ENCODE results near the gene UPF3A. TPM values are rescaled to one million over a fixed set of nuclear protein-coding genes. Genes with fewer than 3 reads are reported as not detected.
A peak's percentile ranks its signal among the peaks of the same experiment; 100 is the strongest.
"Not testable (repeated sequence)": the region's sequence is repeated elsewhere in the genome, so short reads cannot be mapped to it uniquely, and the experiment has no call there.

Gene UPF3A
- total RNA-seq, 1 donor from 2014 or later: 49.2 TPM

DNA sequence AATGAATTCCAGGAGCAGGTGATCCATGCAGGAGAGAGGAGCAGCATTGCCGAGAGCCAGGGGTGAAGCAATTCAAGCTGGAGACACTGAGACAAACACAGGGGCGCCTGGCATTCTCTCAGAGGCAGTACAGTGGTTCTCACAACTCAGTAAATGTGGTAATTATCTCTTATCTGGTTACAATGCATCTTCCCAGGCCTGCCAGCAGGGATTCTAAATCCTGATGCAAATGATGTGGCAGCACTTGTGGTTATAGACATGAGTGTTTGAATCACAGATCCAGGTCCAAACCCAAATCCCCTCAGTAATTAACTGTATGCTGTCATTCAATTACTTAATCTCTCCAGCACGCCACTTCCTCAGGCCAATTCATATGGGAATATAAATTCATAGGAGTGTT is 52.5 kb downstream of the UPF3A start:
- DNase-seq (ENCODE audit: low read depth): peak; percentile 7

DNA sequence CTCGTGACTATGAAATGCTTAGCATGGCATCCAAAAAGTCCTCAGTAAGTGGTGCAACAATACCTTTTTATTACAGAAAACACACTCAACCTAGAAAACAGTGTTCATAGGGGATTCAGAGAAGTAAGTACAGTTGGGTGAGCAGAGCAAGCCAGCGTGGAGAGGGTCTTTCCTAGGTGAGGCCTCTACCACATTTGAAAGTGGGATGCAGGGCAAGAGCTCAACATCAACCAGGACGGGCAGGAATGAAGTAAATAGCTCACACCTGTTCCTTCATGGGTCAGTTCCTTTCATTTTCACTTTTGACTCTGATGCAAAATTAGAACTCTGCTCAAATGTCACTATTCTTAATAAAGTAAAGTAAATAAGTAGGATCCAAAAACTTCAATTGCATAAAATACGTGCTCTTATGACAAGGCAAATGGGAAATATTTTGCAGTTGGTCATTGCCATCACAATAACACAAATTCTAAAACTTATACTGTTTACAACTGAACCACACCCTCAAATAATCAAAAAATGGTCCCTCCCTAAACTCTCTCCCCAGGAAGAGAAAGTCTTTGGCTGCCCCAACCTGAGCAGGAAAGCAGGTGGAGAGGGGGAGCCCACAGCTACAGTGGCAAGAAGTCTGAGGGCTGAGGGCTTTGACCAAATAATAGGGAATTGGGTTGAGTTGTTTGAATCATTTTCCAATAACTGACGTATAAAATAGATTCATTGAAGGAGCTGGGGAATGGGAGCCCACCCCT is 53.1 kb downstream of the UPF3A start:
- no peak for DNase-seq (ENCODE audit: low read depth)

- DNase-seq (ENCODE audit: low read depth): not testable (repeated sequence)
These were observed 55.1 kb downstream of the UPF3A start for GRCh38 chr13:114336457-114336856.

DNA sequence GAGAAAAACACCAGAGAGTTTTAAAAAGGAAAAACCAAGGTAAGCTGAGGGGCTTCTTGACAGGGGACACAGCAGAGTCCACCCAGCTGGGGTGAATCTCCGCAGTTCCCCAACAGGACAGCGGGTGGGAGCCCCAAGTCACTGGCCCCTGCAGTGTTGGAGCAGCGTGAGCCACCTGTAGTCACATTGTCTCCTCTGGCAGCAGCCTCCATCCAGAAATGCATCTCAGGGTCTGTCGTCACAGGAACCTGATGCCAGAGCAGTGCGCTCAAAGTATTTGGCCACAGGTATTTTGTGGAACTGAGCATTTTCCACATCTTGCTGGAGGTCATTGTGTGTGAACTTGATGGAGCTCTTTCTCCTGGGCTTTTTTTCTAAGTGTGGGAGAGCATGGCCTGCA is 57.6 kb downstream of the UPF3A start:
- DNase-seq (ENCODE audit: low read depth): no peak

GRCh38 chr13:114339857-114340534 is 58.6 kb downstream of the UPF3A start:
- DNase-seq (ENCODE audit: low read depth): peak; percentile 59

- DNase-seq (ENCODE audit: low read depth): no peak
These were observed 59.8 kb downstream of the UPF3A start for GRCh38 chr13:114341003-114341777.

GRCh38 chr13:114347256-114347655 is 65.9 kb downstream of the UPF3A start:
- DNase-seq (ENCODE audit: low read depth): not testable (repeated sequence)

DNA sequence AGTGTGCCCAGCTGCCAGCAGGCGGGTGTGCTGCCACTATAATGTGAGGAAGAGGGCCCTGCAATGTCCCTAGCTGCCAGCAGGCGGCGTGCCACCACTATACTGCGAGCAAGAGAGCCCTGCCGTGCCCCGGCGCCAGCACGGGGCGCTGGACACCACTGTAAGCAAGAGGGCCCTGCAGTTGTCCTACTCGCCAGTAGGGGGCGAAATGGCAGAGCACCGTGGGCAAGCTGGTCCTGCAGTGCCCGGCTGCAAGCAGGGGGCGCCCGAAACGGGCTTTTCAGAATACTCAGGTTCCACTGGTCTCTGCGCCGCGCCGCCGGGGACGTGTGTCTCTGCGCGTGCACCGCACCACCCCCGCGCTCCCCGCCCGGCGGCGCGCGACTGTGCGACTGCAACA is 71.4 kb downstream of the UPF3A start:
- DNase-seq (ENCODE audit: low read depth): not testable (repeated sequence)

GRCh38 chr13:114353382-114353781 is 72.0 kb downstream of the UPF3A start:
- not testable (repeated sequence) for DNase-seq (ENCODE audit: low read depth)

Small RNAs within 50 kb of the gene (microRNA-seq; reads per million reads assigned to microRNA genes)
- gene MIR4502 (not detected), gene MIR548AR (not detected)

Other genes with a start within 250 kb of the UPF3A start
- 32.1 and 36.0 TPM in 2 replicates for gene RASA3, start 149.0 kb upstream of the UPF3A start, total RNA-seq
- not detected in 2 replicates for gene CFAP97D2, start 102.3 kb upstream of the UPF3A start, total RNA-seq
- gene CDC16, start 46.7 kb upstream of the UPF3A start, total RNA-seq: 30.4 and 35.4 TPM in 2 replicates
- gene CHAMP1, start 32.9 kb downstream of the UPF3A start, total RNA-seq: 12.5 and 16.5 TPM in 2 replicates

All from myocyte (in vitro differentiated cells).